NCI-H748 (cell line): ENCODE data around the gene C22orf42.
A peak's percentile ranks its signal among the peaks of the same experiment; 100 is the strongest.
"Not testable (repeated sequence)": the region's sequence is repeated elsewhere in the genome, so short reads cannot be mapped to it uniquely, and the experiment has no call there.

Experiments used
- DNase-seq: peaks from one replicate; lab custom pipeline; 2025; ENCODE audit not compliant: unreplicated experiment; lab: John Stamatoyannopoulos, UW

The C22orf42 gene

DNA sequence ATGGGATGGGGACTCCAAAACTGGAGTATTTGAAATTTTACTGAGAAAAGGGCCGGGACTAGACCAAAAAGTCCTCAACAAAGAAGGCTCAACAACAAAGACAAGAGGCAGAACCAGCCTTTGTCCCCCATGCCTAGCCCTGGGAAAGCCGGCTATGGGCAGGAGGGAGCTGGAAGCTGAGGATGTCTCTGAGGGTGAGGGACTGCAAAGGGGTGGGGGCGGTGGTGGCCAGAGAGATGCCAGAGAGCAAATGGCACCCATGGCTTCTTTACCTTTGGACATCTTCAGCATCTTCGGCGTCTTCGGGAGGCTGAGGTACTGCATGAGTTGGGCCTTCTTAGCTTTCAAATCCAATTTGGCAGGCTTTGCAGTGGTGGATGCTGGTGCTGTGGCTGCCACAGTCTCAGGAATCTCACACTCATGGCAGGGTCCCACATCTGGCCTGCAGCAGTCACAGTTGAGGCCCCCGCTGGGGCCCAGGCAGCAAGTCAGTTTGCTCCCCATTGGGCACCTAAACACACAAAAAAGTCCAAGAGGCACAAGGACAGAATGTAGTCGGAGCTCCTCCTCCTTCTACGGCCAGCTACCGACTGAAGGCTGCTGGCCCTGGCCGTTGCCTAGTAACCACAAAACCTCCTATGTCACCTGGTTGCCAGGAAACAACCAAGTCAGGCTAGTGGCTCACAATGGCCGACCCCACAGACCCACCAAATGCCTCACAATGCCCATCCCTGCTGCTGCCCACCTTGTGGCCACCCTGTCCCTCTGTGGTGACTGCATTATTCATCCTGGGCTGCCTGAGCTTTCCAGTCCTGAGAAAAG, at the start of gene C22orf42:
Gene C22orf42 (minus strand): TSS at position 592 of the 822 bp plus-strand sequence. CDS start 88 bp downstream, at position 504.
- peak; percentile 80 for DNase-seq

DNA sequence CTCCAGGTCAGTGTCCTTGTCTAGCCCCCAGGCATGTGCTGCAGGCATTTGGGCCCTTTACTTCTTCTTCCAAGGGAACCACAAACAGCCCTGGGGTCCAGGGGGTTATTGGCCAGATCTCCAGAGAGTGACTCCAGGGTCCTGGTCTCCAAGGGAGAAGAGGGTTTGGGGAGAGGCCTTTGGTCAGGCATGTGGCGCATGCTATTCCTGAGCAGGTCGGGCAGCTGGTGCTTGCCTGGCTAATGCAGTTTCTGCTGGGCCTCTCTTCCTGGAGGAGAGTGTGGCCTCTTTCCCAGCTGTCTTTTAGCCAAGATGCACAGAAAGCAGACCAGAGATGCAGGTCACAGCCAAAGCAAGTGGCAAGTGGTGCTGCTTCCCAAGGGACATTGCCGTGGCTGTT, 49.6 kb upstream of the C22orf42 start:
- DNase-seq: no peak

DNA sequence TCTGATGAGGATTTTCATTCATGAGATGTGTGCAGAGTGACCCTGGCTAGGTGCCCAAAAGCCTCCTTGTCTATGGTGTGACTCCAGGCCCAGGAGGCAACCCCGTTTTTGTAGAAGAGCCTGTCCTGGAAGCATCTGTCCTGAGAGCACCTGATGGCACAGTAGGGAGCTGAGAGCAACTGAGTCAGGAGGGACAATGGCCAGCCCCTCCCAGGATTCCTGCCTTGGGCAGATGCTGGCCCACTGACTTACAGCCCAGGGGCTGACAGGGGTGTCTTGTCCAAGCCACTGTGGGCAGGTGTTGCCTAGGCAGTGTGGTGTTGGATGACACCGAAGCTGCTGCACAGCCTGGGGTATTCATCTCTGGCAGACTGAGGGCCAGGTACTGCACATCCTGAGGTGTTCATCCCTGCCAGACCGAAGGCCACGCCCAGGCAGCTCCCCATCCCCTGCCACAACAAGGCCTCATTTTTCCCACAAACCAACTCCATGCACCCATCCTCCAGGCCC, 48.9 kb upstream of the C22orf42 start:
- DNase-seq: no peak

GRCh38 chr22:32206774-32207758, 48.0 kb upstream of the C22orf42 start:
- peak; percentile 52 for DNase-seq

GRCh38 chr22:32205974-32206773, 47.1 kb upstream of the C22orf42 start:
- no peak for DNase-seq

DNA sequence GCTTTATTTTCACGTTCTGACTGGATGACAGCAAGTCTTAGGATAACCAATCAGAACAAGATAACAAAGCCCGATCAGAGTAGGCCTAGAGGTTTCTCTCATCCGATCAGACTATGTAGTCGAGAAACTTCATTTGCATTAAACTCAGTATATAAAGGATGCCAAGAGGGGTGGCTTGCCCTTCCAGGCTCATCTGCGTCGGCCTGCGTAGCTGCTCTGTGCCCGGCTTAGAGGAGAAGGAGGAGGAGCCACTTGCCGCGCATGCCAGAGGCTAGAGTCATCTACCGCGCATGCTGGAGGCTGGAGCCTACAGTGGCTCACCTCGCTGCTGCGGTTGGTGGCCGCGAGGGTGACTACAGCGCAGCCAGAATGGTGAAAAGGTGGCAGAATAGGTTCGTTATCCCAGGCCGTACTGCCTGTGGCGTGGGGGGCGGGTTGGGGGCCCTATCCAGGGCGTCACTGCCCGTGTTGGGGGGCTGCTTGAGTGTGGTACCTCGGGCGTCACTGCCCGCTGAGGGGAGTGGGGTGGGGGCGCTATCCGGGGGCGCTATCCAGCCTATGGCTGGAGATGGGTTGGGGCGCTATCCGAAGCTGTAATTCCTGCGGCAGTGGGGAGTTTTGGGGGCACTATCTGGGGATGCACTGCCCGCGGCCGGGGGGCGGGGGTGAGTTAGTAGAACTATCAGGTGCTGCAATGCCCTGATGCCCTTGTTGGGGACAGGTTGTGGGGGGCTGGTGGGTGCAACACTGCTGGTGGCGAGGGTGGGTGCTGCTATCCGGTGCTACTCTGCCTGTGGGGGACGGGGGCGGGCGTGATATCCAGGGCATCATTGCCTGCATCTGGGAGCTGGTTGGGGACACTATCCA, 46.0 kb upstream of the C22orf42 start, which contains the start of gene RFPL2:
Gene RFPL2 (minus strand): TSS at position 218 of the 867 bp plus-strand sequence. CDS start 2,622 bp downstream, outside the sequence.
- DNase-seq: no peak

- DNase-seq: no peak
These were observed 45.1 kb upstream of the C22orf42 start for GRCh38 chr22:32204040-32204855.

- DNase-seq: no peak
These were observed 44.3 kb upstream of the C22orf42 start for GRCh38 chr22:32203181-32204039.

DNA sequence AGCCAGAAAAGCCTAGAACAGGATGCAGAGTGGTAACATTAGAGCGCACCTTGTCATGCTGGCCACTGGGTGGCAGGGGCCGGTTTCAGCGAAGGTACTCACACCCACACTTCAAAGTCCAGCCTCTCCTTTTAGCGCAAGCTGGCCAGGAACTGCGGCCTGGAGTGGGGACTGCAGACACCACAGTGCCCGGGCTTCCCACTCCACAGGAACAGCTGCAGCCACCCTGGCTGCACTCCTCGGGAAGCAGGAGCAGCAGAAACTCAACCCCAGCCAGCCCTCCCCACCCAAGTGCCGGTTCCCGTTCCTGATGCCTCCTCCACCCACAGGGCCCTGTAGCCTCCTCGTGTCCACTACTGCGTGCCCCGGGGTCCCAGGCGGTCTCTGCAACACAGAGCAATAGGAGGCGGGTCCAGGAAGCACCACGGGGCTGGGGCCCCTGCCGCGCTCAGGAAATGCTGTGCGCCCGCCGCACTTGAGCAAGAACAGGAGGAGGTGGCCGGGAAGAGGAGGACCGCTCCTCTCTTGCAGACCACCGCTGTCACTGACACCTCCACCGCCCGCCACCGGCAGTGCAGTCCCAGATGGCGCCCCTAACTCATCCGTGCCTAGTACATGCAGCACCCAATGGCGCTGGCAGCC, 43.6 kb upstream of the C22orf42 start:
- DNase-seq: peak; percentile 65

GRCh38 chr22:32202161-32202538, 43.0 kb upstream of the C22orf42 start:
- no peak for DNase-seq

GRCh38 chr22:32200752-32201151, 41.6 kb upstream of the C22orf42 start:
- DNase-seq: no peak

- DNase-seq: no peak
These were observed 40.9 kb upstream of the C22orf42 start for GRCh38 chr22:32199961-32200360.

- DNase-seq: no peak
These were observed 40.2 kb upstream of the C22orf42 start for GRCh38 chr22:32199341-32199740.

GRCh38 chr22:32197553-32198226, 38.6 kb upstream of the C22orf42 start:
- not testable (repeated sequence) for DNase-seq

- not testable (repeated sequence) for DNase-seq
These were observed 36.8 kb upstream of the C22orf42 start for GRCh38 chr22:32195900-32196299.

DNA sequence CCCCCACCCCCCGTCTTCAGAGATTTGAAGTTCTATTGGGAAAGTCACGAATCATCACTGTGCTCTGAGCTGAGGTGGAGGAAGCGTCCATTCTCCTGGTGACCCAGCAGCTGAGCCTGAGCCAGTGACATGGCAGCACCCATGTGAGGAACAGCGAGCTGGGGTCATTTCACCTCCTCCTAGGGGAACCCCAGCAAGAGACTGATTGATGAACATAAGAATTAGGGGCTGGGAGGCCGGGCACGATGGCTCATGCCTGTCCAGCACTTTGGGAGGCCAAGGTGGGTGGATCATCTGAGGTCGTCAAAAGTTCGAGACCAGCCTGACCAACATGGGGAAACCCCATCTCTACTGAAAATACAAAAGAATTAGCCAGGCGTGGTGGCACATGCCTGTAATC, 34.2 kb upstream of the C22orf42 start:
- DNase-seq: not testable (repeated sequence)

DNA sequence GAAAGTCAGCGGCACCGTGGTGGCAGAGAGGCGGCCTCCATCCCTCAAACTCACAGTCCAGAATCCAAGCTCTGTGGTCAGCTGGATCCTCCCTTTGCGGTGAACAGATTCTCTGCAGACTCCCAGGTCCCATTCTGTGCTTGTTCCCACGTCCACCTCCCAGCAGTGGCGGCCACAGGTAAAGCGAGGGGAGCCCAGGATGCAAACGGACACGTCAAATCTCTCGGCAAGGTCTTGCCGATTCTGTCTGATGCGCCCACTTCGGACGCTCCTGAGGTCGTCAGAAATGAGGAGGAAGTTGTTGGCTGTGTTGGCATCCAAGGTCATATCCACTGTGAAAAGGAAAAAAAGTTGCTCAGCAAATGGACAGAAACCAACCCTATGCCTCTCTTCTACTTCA, 31.9 kb upstream of the C22orf42 start:
- DNase-seq: not testable (repeated sequence)
